Testis (tissue), 3 donors: Measurements from ENCODE around the gene SLC16A9. TPM values are rescaled to one million over a fixed set of nuclear protein-coding genes. Genes with fewer than 3 reads are reported as not detected.
"Not testable (repeated sequence)": the region's sequence is repeated elsewhere in the genome, so short reads cannot be mapped to it uniquely, and the experiment has no call there.

Experiments
- DNase-seq: peaks from one replicate; pipeline ENCODE4 v3.0.0-alpha.2; 2019
- H3K27ac ChIP-seq, 2 donors: fragments of 200-600 bp; sonication (generic); one replicate each; pipeline ENCODE4 v1.5.1; 2019
- H3K27me3 ChIP-seq: fragments of 200-600 bp; sonication (generic); one replicate; pipeline ENCODE4 v1.5.1; 2019
- H3K36me3 ChIP-seq: fragments of 200-600 bp; sonication (generic); one replicate; pipeline ENCODE4 v1.5.1; 2017; ENCODE audit warnings: low read depth; ENCODE audit errors: missing control alignments
- H3K4me1 ChIP-seq: fragments of 200-600 bp; sonication (generic); one replicate; pipeline ENCODE4 v1.5.1; 2019
- H3K4me3 ChIP-seq, 2 donors: fragments of 200-600 bp; sonication (generic); one replicate each; pipeline ENCODE4 v1.5.1; 2017 to 2019
- H3K9me3 ChIP-seq: fragments of 200-600 bp; sonication (generic); one replicate; pipeline ENCODE4 v1.5.1; 2017
- CTCF ChIP-seq, 3 experiments: fragments of 450-650 bp in 2 of 3; fragments of 200-600 bp in 1 of 3; sonication (generic) in 1 of 3; IDR thresholded peaks; one replicate each; pipeline ENCODE4 v1.5.1; 2016 to 2019; ENCODE audit warnings: antibody characterized with exemption in 3 of 3, mild to moderate bottlenecking in 2 of 3, moderate library complexity in 1 of 3
- POLR2A ChIP-seq: fragments of 450-650 bp; IDR thresholded peaks from one replicate; pipeline ENCODE4 v1.6.1; 2017; ENCODE audit warnings: antibody characterized with exemption, mild to moderate bottlenecking, moderate library complexity
- WGBS, 2 donors: methylation state at CpG; one replicate each; pipeline ENCODE4 v1.1.5; 2018; 5-methylcytosine and 5-hydroxymethylcytosine counted together
- intact Hi-C: fragments of 100-400 bp; cut with DNase I; formaldehyde crosslinking; loops from one replicate; pipeline ENCODE4 v1.15.1; 2023; ENCODE audit warnings: low total_unique reads
- polyA plus RNA-seq: library from polyadenylated mRNA; stranded (reverse); fragments of 350-450 nt; fragmentation: Illumina TruSeq; extraction: RNeasy Lipid Tissue Mini Kit (QIAGEN cat#74804); gene quantifications from one replicate; pipeline ENCODE4 v1.2.3, GENCODE V29; 2014; ENCODE audit warnings: low read depth, low replicate concordance; ENCODE audit not compliant: insufficient read depth
- total RNA-seq, 2 donors: library from RNA; depleted of rRNA; stranded (reverse); fragments of >200 nt; gene quantifications; one replicate each; pipeline ENCODE4 v1.2.3, GENCODE V29; 2016

Gene SLC16A9
- total and polyA plus RNA-seq, 3 donors from 2014 or later: 3.8 to 9.8 (median 4.0) TPM

GRCh38 chr10:59729167-59729566 lies 19.5 kb upstream of the SLC16A9 start:
- 88 to 97% methylated on average over 4 of the region's 4 CpGs for WGBS, 2 donors
- H3K4me1 ChIP-seq, DNase-seq, H3K27me3 ChIP-seq, H3K36me3 ChIP-seq, H3K4me3 ChIP-seq, intact Hi-C loops, H3K9me3 ChIP-seq, H3K27ac ChIP-seq: not testable (repeated sequence)

DNA sequence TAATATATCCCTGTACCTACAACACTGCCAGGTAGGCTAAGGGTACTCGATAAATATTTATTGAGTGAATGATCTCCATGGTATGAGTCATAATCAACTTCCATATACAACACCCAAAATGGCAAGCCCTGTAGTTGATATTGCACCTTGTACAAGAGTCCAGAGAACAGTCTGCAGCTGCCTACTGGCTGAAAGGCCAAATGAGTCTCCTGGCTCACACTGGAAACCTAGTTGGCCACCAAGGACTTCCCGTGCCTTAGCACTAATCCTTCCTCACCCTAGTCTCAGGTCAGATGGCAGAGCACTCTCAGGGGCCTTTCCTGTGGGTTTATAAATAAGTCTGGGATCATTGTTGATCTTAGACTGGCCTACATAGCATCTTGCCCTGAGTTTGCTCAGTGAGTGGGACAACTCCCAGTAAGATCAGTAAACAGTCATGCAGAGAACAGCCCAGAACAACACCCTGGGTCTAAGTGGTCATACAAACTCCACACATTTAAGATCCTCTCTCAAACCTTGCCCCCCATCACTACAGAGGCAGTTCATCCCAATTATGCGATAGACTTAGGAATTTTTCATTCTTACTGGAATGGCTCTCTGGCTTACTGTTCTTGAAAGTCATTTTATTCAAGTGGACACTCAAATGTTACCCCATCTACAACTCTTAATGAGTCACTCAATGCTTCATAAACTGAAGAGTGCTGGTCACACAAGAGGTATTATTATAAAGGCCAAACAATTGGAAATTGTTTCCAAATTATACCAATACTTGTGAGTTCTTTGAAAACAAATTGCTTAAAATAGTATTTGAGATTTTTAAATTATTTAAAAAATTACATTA lies 14.7 kb upstream of the SLC16A9 start:
- Histone ChIP-seq H3K4me3 (no peak overlapping the region), H3K27ac (no peak overlapping the region), H3K4me1 (no peaks in the 10 kb centered on the region), H3K27me3 (no peaks in the 10 kb centered on the region), H3K9me3 (no peaks in the 10 kb centered on the region), H3K36me3 (no peaks in the 10 kb centered on the region)
- 75 to 96% methylated on average over 3 of the region's 3 CpGs for WGBS, 2 donors
- no peak for DNase-seq
- intact Hi-C loops: no loop called here
- no peak for TF ChIP-seq POLR2A
- no peak for TF ChIP-seq CTCF (IDR thresholded peaks at IDR 0.05)

DNA sequence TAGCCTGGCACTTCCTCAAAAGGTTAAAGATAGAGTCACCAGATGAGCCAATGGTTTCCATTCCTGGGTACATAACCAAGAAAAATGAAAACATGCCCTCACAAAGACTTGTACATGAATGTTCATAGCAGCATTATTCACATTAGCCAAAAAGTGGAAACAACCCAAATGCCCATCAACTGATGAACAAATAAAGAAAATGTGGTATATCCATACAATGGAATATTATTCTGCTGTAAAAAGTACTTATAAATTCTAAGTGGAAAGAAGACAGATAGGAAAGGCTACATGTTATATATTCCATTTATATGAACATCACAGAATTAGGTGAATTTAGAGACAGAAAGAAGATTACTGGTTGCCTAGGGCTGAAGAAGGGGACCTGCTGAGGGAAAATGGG lies 10.7 kb upstream of the SLC16A9 start:
- no peak for DNase-seq
- intact Hi-C loops: no loop called here
- no peak overlapping the region for H3K27ac ChIP-seq
- H3K4me1 ChIP-seq: no peaks in the 10 kb centered on the region
- TF ChIP-seq CTCF (IDR thresholded peaks at IDR 0.05) (no peak), POLR2A (no peak)
- no peaks in the 10 kb centered on the region for H3K27me3 ChIP-seq
- H3K36me3 ChIP-seq: no peaks in the 10 kb centered on the region
- H3K4me3 ChIP-seq: no peak overlapping the region
- no peaks in the 10 kb centered on the region for H3K9me3 ChIP-seq

DNA sequence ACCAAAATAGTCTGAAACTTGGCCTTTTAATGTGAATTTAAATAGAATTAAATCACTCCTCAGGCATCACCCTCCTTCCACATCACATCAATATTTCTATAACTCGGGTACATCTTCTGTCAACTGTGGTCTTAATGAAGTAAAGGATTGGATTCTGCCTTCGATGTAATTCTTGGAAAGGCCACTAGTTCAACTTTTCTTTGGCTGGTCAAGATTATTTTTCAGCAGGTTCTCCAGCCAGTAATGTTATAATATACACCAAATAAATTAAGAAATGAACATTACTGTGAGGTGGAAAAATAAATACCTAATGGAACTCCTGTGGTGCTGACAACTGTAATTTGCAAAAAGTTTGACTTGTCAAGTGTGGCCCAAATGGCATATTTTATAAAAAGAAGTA lies 9.7 kb upstream of the SLC16A9 start:
- Histone ChIP-seq H3K27me3 (no peaks in the 10 kb centered on the region), H3K9me3 (no peaks in the 10 kb centered on the region), H3K36me3 (no peaks in the 10 kb centered on the region), H3K27ac (no peak overlapping the region), H3K4me1 (no peaks in the 10 kb centered on the region), H3K4me3 (no peak overlapping the region)
- TF ChIP-seq POLR2A: no peak
- peak in 2 of 3 experiments; percentile 2 to 28 for TF ChIP-seq CTCF (IDR thresholded peaks at IDR 0.05)
- WGBS, 2 donors: 48 to 58% methylated on average over 2 of the region's 2 CpGs
- DNase-seq: no peak
- intact Hi-C loops: no loop called here

DNA sequence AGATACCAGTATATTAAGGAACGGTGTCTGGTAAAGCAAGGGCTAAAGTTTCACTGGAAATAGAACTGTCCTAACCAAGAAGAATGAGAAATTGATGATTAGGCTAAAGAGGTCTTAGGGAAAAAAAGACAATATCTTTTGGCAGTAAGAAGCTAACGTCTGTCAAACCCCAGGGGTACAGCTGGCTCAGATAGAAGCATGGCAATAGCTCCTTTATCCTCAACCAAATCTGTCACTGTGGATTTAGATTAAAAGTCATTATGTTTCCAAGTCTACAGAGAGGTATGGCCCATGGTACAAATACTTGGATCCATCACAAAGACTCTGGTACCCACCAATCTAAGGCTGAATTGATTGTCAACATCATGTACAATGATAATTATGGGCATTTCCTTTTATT lies 8.6 kb upstream of the SLC16A9 start:
- Histone ChIP-seq H3K4me1 (no peaks in the 10 kb centered on the region), H3K4me3 (no peak overlapping the region), H3K36me3 (no peaks in the 10 kb centered on the region), H3K9me3 (no peaks in the 10 kb centered on the region), H3K27me3 (no peaks in the 10 kb centered on the region), H3K27ac (no peak overlapping the region)
- WGBS, 2 donors: 91 to 92% methylated on average over 2 of the region's 2 CpGs
- DNase-seq: no peak
- TF ChIP-seq CTCF (IDR thresholded peaks at IDR 0.05) (no peak), POLR2A (no peak)
- intact Hi-C loops: no loop called here
